Breast epithelium (tissue), 4 donors: ENCODE results near the gene FHIT. TPM values are rescaled to one million over a fixed set of nuclear protein-coding genes. Genes with fewer than 3 reads are reported as not detected.

Source experiments
- DNase-seq, 2 donors: peaks; one replicate each; pipeline ENCODE4 v3.0.0-alpha.2; 2019; ENCODE audit warnings: low spot score in 2 of 2
- H3K27ac ChIP-seq, 2 donors: fragments of 200-600 bp; sonication (generic) in 1 of 2; one replicate each; pipeline ENCODE4 v1.5.1; 2016 to 2019; ENCODE audit warnings: mild to moderate bottlenecking in 1 of 2
- H3K27me3 ChIP-seq, 2 donors: fragments of 200-600 bp; sonication (generic) in 1 of 2; one replicate each; pipeline versions ENCODE4 v1.5.1 to v1.6.0; 2017 to 2019; ENCODE audit warnings: control low read depth in 1 of 2, mild to moderate bottlenecking in 1 of 2
- H3K36me3 ChIP-seq: fragments of 200-600 bp; one replicate; pipeline ENCODE4 v1.5.1; 2019
- H3K4me1 ChIP-seq, 2 donors: fragments of 200-600 bp; sonication (generic); one replicate each; pipeline ENCODE4 v1.5.1; 2016 to 2019; ENCODE audit warnings: control low read depth in 1 of 2
- H3K4me3 ChIP-seq, 3 donors: fragments of 200-600 bp; sonication (generic); 1 replicate in 2 of 3; 2 replicates in 1 of 3; pipeline ENCODE4 v1.5.1; 2016 to 2019; ENCODE audit warnings: mild to moderate bottlenecking in 3 of 3, moderate library complexity in 2 of 3
- H3K9me3 ChIP-seq, 2 donors: fragments of 200-600 bp; sonication (generic) in 1 of 2; one replicate each; pipeline ENCODE4 v1.5.1; 2016 to 2019; ENCODE audit warnings: control low read depth in 1 of 2
- CTCF ChIP-seq, 3 donors: fragments of 450-650 bp; IDR thresholded peaks; one replicate each; pipeline ENCODE4 v1.5.1; 2016 to 2017; ENCODE audit warnings: antibody characterized with exemption in 3 of 3, mild to moderate bottlenecking in 3 of 3, moderate library complexity in 3 of 3
- POLR2A ChIP-seq: fragments of 450-650 bp; IDR thresholded peaks from one replicate; pipeline ENCODE4 v1.6.1; 2016; ENCODE audit warnings: antibody characterized with exemption, mild to moderate bottlenecking, moderate library complexity
- POLR2AphosphoS5 ChIP-seq, 3 donors: sonication (generic); formaldehyde crosslinking; IDR thresholded peaks; one replicate each; pipeline ENCODE4 v1.6.1; 2017; ENCODE audit warnings: antibody characterized with exemption in 3 of 3
- intact Hi-C: fragments of 100-400 bp; cut with DNase I; formaldehyde crosslinking; loops from one replicate; pipeline ENCODE4 v1.15.1; 2023; ENCODE audit warnings: low total_unique reads
- total RNA-seq, 3 donors: library from RNA; depleted of rRNA; stranded (reverse); fragments of >200 nt; gene quantifications; one replicate each; pipeline ENCODE4 v1.1.0, GENCODE V29; 2016

The FHIT gene
- total RNA-seq, 3 donors from 2014 or later = 9.0 to 19.2 (median 17.7) TPM

GRCh38 chr3:61015859-61016258 is 235.4 kb downstream of the FHIT start:
- H3K36me3 ChIP-seq = no peaks in the 10 kb centered on the region
- intact Hi-C loops = loop anchor here (10.0 kb wide), 1 partner anchor 91 kb away; no protein-coding TSS in a partner anchor
- H3K27me3 ChIP-seq = no peaks in the 10 kb centered on the region
- no peak overlapping the region for H3K27ac ChIP-seq
- no peak overlapping the region for H3K4me3 ChIP-seq
- H3K9me3 ChIP-seq = no peaks in the 10 kb centered on the region
- no peak for DNase-seq
- no peaks in the 10 kb centered on the region for H3K4me1 ChIP-seq
- no peak for TF ChIP-seq POLR2A
- TF ChIP-seq CTCF (IDR thresholded peaks at IDR 0.05) = no peak
- TF ChIP-seq POLR2AphosphoS5 (IDR thresholded peaks at IDR 0.05) = no peak

- TF ChIP-seq POLR2AphosphoS5 (IDR thresholded peaks at IDR 0.05) (no peak), POLR2A (no peak), CTCF (IDR thresholded peaks at IDR 0.05) (no peak)
- H3K27me3 ChIP-seq = no peaks in the 10 kb centered on the region
- H3K36me3 ChIP-seq = no peaks in the 10 kb centered on the region
- H3K4me3 ChIP-seq = no peak overlapping the region
- H3K4me1 ChIP-seq = no peaks in the 10 kb centered on the region
- H3K9me3 ChIP-seq = no peaks in the 10 kb centered on the region
- H3K27ac ChIP-seq = no peak overlapping the region
- intact Hi-C loops = loop anchor here (10.0 kb wide), 1 partner anchor 91 kb away; no protein-coding TSS in a partner anchor
- DNase-seq = no peak
Observed at GRCh38 chr3:61015408-61015807, 235.8 kb downstream of the FHIT start.

- no peaks in the 10 kb centered on the region for H3K27me3 ChIP-seq
- H3K36me3 ChIP-seq = no peaks in the 10 kb centered on the region
- no peak for DNase-seq
- H3K9me3 ChIP-seq = no peaks in the 10 kb centered on the region
- H3K4me3 ChIP-seq = no peak overlapping the region
- H3K4me1 ChIP-seq = no peaks in the 10 kb centered on the region
- TF ChIP-seq POLR2A (no peak), CTCF (IDR thresholded peaks at IDR 0.05) (no peak), POLR2AphosphoS5 (IDR thresholded peaks at IDR 0.05) (no peak)
- intact Hi-C loops = no loop called here
- H3K27ac ChIP-seq = no peak overlapping the region
Observed at GRCh38 chr3:61008998-61009380, 242.3 kb downstream of the FHIT start.

GRCh38 chr3:61008153-61008997 is 242.9 kb downstream of the FHIT start:
- Histone ChIP-seq H3K4me3 (no peak overlapping the region), H3K27ac (no peak overlapping the region), H3K4me1 (no peaks in the 10 kb centered on the region), H3K27me3 (no peaks in the 10 kb centered on the region), H3K9me3 (no peaks in the 10 kb centered on the region), H3K36me3 (no peaks in the 10 kb centered on the region)
- DNase-seq = no peak
- TF ChIP-seq CTCF (IDR thresholded peaks at IDR 0.05) (no peak), POLR2A (no peak), POLR2AphosphoS5 (IDR thresholded peaks at IDR 0.05) (no peak)
- intact Hi-C loops = no loop called here

- no peaks in the 10 kb centered on the region for H3K36me3 ChIP-seq
- DNase-seq = no peak
- H3K27me3 ChIP-seq = no peaks in the 10 kb centered on the region
- H3K27ac ChIP-seq = no peak overlapping the region
- no peaks in the 10 kb centered on the region for H3K9me3 ChIP-seq
- TF ChIP-seq CTCF (IDR thresholded peaks at IDR 0.05) (no peak), POLR2AphosphoS5 (IDR thresholded peaks at IDR 0.05) (no peak), POLR2A (no peak)
- H3K4me1 ChIP-seq = no peaks in the 10 kb centered on the region
- H3K4me3 ChIP-seq = no peak overlapping the region
- intact Hi-C loops = no loop called here
Observed at GRCh38 chr3:61005591-61005990, 245.7 kb downstream of the FHIT start.
